Osteocyte (in vitro differentiated cells): ENCODE data around the gene SMARCC2. TPM values are rescaled to one million over a fixed set of nuclear protein-coding genes. Genes with fewer than 3 reads are reported as not detected.

Experiments
- DNase-seq: peaks from one replicate; pipeline ENCODE4 v3.0.0; 2021; ENCODE audit warnings: mixed read lengths; ENCODE audit not compliant: unreplicated experiment; ENCODE audit errors: extremely low spot score
- H3K27ac Mint-ChIP-seq: one replicate; pipeline ENCODE4 v1.8.0; 2021; ENCODE audit warnings: mild to moderate bottlenecking, mixed read lengths; ENCODE audit not compliant: unreplicated experiment
- H3K27me3 Mint-ChIP-seq: one replicate; pipeline ENCODE4 v1.8.0; 2021; ENCODE audit warnings: mixed read lengths; ENCODE audit not compliant: unreplicated experiment
- H3K36me3 Mint-ChIP-seq: one replicate; pipeline ENCODE4 v1.8.0; 2021; ENCODE audit warnings: mixed read lengths; ENCODE audit not compliant: unreplicated experiment
- H3K4me1 Mint-ChIP-seq: one replicate; pipeline ENCODE4 v1.8.0; 2021; ENCODE audit warnings: mixed read lengths; ENCODE audit not compliant: unreplicated experiment
- H3K4me3 Mint-ChIP-seq: one replicate; pipeline ENCODE4 v1.8.0; 2021; ENCODE audit warnings: mild to moderate bottlenecking, moderate library complexity, mixed read lengths; ENCODE audit not compliant: unreplicated experiment
- H3K9me3 Mint-ChIP-seq: one replicate; pipeline ENCODE4 v1.8.0; 2021; ENCODE audit warnings: mixed read lengths; ENCODE audit not compliant: unreplicated experiment
- CTCF ChIP-seq: fragments of 200-600 bp; sonication (generic); IDR thresholded peaks from 2 replicates; pipeline ENCODE4 v1.5.0; 2021; ENCODE audit warnings: antibody characterized with exemption, mild to moderate bottlenecking, moderate library complexity
- total RNA-seq: library from RNA; stranded (reverse); gene quantifications from 2 replicates; pipeline ENCODE4 v1.2.1, GENCODE V29; 2021

Gene SMARCC2
- total RNA-seq, 1 donor from 2014 or later: 128 TPM

- TF ChIP-seq CTCF: no peak
- DNase-seq: no peak
- H3K27ac Mint-ChIP-seq: no peak overlapping the region
- no peak overlapping the region for H3K4me3 Mint-ChIP-seq
- no peaks in the 10 kb centered on the region for H3K9me3 Mint-ChIP-seq
- peaks cover 44% of the 10 kb centered on the region for H3K36me3 Mint-ChIP-seq
- H3K27me3 Mint-ChIP-seq: no peaks in the 10 kb centered on the region
- H3K4me1 Mint-ChIP-seq: peaks cover 3% of the 10 kb centered on the region
These were observed 23.1 kb upstream of the SMARCC2 start for GRCh38 chr12:56212361-56212760.

GRCh38 chr12:56208006-56208405 lies 18.7 kb upstream of the SMARCC2 start:
- H3K4me3 Mint-ChIP-seq: no peak overlapping the region
- DNase-seq: no peak
- H3K9me3 Mint-ChIP-seq: no peaks in the 10 kb centered on the region
- no peaks in the 10 kb centered on the region for H3K27me3 Mint-ChIP-seq
- H3K36me3 Mint-ChIP-seq: peaks cover 43% of the 10 kb centered on the region
- no peaks in the 10 kb centered on the region for H3K4me1 Mint-ChIP-seq
- H3K27ac Mint-ChIP-seq: no peak overlapping the region
- TF ChIP-seq CTCF: no peak

- Mint-ChIP-seq H3K4me3 (no peak overlapping the region), H3K9me3 (no peaks in the 10 kb centered on the region), H3K4me1 (no peaks in the 10 kb centered on the region), H3K27ac (no peak overlapping the region), H3K36me3 (peaks cover 35% of the 10 kb centered on the region), H3K27me3 (no peaks in the 10 kb centered on the region)
- no peak for DNase-seq
- TF ChIP-seq CTCF: peak; percentile 59
These were observed 17.3 kb upstream of the SMARCC2 start for GRCh38 chr12:56206452-56207166.

- H3K27ac Mint-ChIP-seq: no peak overlapping the region
- DNase-seq: no peak
These were observed 16.2 kb upstream of the SMARCC2 start for GRCh38 chr12:56205445-56205844.

GRCh38 chr12:56204275-56204674 lies 15.0 kb upstream of the SMARCC2 start:
- H3K4me1 Mint-ChIP-seq: no peaks in the 10 kb centered on the region
- no peaks in the 10 kb centered on the region for H3K27me3 Mint-ChIP-seq
- H3K9me3 Mint-ChIP-seq: no peaks in the 10 kb centered on the region
- H3K36me3 Mint-ChIP-seq: peaks cover 24% of the 10 kb centered on the region
- no peak overlapping the region for H3K4me3 Mint-ChIP-seq
- DNase-seq: no peak
- H3K27ac Mint-ChIP-seq: no peak overlapping the region
- TF ChIP-seq CTCF: no peak

More at GRCh38 chr12:56205445-56205844, 16.2 kb upstream of the SMARCC2 start:
- TF ChIP-seq CTCF: peak; percentile 7
- H3K4me1 Mint-ChIP-seq: no peaks in the 10 kb centered on the region
- no peaks in the 10 kb centered on the region for H3K9me3 Mint-ChIP-seq
- no peak overlapping the region for H3K4me3 Mint-ChIP-seq
- no peaks in the 10 kb centered on the region for H3K27me3 Mint-ChIP-seq
- H3K36me3 Mint-ChIP-seq: peaks cover 31% of the 10 kb centered on the region
